GM23338 (cell line): ENCODE data around the gene MYOM1.

Experiments
- CREB1 ChIP-seq: fragments of 250-450 bp; sonication (Bioruptor Pico); IDR thresholded peaks from 2 replicates; pipeline ENCODE4 v1.5.0; 2020; ENCODE audit warnings: low read depth, mild to moderate bottlenecking, moderate library complexity
- EZH2 ChIP-seq: fragments of 200-600 bp; sonication (generic); IDR thresholded peaks from one replicate; pipeline ENCODE4 v1.8.0; 2017; ENCODE audit warnings: antibody characterized with exemption, mild to moderate bottlenecking, low read depth; ENCODE audit not compliant: unreplicated experiment
- EZH2phosphoT487 ChIP-seq: fragments of 200-600 bp; sonication (generic); IDR thresholded peaks from one replicate; pipeline ENCODE4 v1.8.1; 2018; ENCODE audit warnings: antibody characterized with exemption; ENCODE audit not compliant: unreplicated experiment
- JUNB ChIP-seq: IDR thresholded peaks from one replicate; pipeline ENCODE4 v1.6.1; 2016; ENCODE audit warnings: antibody characterized with exemption; ENCODE audit not compliant: unreplicated experiment
- NANOG ChIP-seq: IDR thresholded peaks from 2 replicates; pipeline ENCODE4 v1.6.1; 2016; ENCODE audit warnings: antibody characterized with exemption, borderline replicate concordance
- POLR2AphosphoS5 ChIP-seq: IDR thresholded peaks from 2 replicates; pipeline ENCODE4 v1.6.1; 2016; ENCODE audit warnings: antibody characterized with exemption, low read depth
- STAT1 ChIP-seq: IDR thresholded peaks from one replicate; pipeline ENCODE4 v1.6.1; 2016; ENCODE audit warnings: antibody characterized with exemption; ENCODE audit not compliant: unreplicated experiment
- ZNF114 ChIP-seq: fragments of 250-450 bp; sonication (Bioruptor Pico); IDR thresholded peaks from 2 replicates; pipeline ENCODE4 v1.5.0; 2020; ENCODE audit warnings: mild to moderate bottlenecking, moderate library complexity
- ZNF331 ChIP-seq: fragments of 250-450 bp; sonication (Bioruptor Pico); IDR thresholded peaks from 2 replicates; pipeline ENCODE4 v1.5.0; 2020; ENCODE audit warnings: low read depth, mild to moderate bottlenecking, moderate library complexity
- TF ChIP-seq, protein P1 (sequence below), 2 experiments: fragments of 200-600 bp in 1 of 2; sonication (generic) in 1 of 2; conservative IDR thresholded peaks; 2 replicates each; pipeline versions ENCODE4 v1.5.1 to v1.6.1; 2016 to 2017; ENCODE audit warnings: antibody characterized with exemption in 2 of 2, low read depth in 2 of 2, mild to moderate bottlenecking in 2 of 2, moderate library complexity in 1 of 2
- TF ChIP-seq, protein P2 (sequence below): IDR thresholded peaks from 2 replicates; pipeline ENCODE4 v1.6.1; 2016; ENCODE audit warnings: antibody characterized with exemption
- TF ChIP-seq, protein P3 (sequence below): IDR thresholded peaks from one replicate; pipeline ENCODE4 v1.6.1; 2018; ENCODE audit warnings: antibody characterized with exemption; ENCODE audit not compliant: unreplicated experiment

DNA sequence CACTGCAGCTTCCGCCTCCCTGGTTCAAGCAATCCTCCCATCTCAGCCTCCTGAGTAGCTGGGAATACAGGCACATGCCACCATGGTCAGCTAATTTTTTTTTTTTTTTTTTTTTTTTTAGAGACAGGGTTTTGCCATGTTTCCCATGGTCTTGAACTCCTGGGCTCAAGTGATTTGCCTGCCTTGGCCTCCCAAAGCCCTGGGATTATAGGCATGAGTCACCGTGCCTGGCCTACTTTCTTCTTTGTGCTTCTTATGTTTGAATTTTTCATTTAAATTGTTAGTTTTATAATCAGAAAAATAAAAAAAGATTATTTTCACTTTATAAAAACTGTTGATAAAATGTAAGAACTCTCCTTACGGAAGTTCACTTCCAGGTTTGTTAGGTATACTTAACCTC lies 105.3 kb downstream of the MYOM1 start:
- TF ChIP-seq EZH2 (no peak), POLR2AphosphoS5 (no peak), CREB1 (CRISPR knock-in tag) (no peak), JUNB (no peak), NANOG (no peak), EZH2phosphoT487 (no peak), STAT1 (no peak), ZNF114 (CRISPR knock-in tag) (no peak), ZNF331 (no peak)
- TF ChIP-seq, protein P1, sequence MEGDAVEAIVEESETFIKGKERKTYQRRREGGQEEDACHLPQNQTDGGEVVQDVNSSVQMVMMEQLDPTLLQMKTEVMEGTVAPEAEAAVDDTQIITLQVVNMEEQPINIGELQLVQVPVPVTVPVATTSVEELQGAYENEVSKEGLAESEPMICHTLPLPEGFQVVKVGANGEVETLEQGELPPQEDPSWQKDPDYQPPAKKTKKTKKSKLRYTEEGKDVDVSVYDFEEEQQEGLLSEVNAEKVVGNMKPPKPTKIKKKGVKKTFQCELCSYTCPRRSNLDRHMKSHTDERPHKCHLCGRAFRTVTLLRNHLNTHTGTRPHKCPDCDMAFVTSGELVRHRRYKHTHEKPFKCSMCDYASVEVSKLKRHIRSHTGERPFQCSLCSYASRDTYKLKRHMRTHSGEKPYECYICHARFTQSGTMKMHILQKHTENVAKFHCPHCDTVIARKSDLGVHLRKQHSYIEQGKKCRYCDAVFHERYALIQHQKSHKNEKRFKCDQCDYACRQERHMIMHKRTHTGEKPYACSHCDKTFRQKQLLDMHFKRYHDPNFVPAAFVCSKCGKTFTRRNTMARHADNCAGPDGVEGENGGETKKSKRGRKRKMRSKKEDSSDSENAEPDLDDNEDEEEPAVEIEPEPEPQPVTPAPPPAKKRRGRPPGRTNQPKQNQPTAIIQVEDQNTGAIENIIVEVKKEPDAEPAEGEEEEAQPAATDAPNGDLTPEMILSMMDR (conservative IDR thresholded peaks at IDR 0.05; ENCODE audit: low read depth in 2 of 2) = no peak
- TF ChIP-seq, protein P2, sequence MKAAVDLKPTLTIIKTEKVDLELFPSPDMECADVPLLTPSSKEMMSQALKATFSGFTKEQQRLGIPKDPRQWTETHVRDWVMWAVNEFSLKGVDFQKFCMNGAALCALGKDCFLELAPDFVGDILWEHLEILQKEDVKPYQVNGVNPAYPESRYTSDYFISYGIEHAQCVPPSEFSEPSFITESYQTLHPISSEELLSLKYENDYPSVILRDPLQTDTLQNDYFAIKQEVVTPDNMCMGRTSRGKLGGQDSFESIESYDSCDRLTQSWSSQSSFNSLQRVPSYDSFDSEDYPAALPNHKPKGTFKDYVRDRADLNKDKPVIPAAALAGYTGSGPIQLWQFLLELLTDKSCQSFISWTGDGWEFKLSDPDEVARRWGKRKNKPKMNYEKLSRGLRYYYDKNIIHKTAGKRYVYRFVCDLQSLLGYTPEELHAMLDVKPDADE = no peak
- TF ChIP-seq, protein P3, sequence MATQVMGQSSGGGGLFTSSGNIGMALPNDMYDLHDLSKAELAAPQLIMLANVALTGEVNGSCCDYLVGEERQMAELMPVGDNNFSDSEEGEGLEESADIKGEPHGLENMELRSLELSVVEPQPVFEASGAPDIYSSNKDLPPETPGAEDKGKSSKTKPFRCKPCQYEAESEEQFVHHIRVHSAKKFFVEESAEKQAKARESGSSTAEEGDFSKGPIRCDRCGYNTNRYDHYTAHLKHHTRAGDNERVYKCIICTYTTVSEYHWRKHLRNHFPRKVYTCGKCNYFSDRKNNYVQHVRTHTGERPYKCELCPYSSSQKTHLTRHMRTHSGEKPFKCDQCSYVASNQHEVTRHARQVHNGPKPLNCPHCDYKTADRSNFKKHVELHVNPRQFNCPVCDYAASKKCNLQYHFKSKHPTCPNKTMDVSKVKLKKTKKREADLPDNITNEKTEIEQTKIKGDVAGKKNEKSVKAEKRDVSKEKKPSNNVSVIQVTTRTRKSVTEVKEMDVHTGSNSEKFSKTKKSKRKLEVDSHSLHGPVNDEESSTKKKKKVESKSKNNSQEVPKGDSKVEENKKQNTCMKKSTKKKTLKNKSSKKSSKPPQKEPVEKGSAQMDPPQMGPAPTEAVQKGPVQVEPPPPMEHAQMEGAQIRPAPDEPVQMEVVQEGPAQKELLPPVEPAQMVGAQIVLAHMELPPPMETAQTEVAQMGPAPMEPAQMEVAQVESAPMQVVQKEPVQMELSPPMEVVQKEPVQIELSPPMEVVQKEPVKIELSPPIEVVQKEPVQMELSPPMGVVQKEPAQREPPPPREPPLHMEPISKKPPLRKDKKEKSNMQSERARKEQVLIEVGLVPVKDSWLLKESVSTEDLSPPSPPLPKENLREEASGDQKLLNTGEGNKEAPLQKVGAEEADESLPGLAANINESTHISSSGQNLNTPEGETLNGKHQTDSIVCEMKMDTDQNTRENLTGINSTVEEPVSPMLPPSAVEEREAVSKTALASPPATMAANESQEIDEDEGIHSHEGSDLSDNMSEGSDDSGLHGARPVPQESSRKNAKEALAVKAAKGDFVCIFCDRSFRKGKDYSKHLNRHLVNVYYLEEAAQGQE = no peak
